GM23338 (cell line): ENCODE data around the gene PIK3AP1. TPM values are rescaled to one million over a fixed set of nuclear protein-coding genes. Genes with fewer than 3 reads are reported as not detected.

ENCODE experiments used
- ATAC-seq: fragments of 200-7000 bp; cut with Tn5 transposase; 3 replicates; pipeline ENCODE4 v1.9.1; 2020
- DNase-seq: peaks from one replicate; pipeline ENCODE4 v3.0.0-alpha.2; 2015; ENCODE audit warnings: low spot score
- H2AFZ ChIP-seq: fragments of 200-600 bp; sonication (generic); 2 replicates; pipeline ENCODE4 v1.8.0; 2016; ENCODE audit warnings: antibody characterized with exemption, mild to moderate bottlenecking, moderate library complexity
- H3F3A ChIP-seq: fragments of 200-600 bp; sonication (generic); replicated peaks from 2 replicates; pipeline ENCODE4 v1.8.0; 2017; ENCODE audit warnings: antibody characterized with exemption, mixed run types, low read depth
- H3K27ac ChIP-seq: fragments of 200-600 bp; sonication (generic); 2 replicates; pipeline ENCODE4 v1.6.1; 2016; ENCODE audit warnings: low read depth
- H3K27me3 ChIP-seq: fragments of 200-600 bp; sonication (generic); 2 replicates; pipeline ENCODE4 v1.8.0; 2016; ENCODE audit warnings: mild to moderate bottlenecking, mixed run types, moderate library complexity; ENCODE audit not compliant: insufficient read depth
- H3K36me3 ChIP-seq: fragments of 200-600 bp; sonication (generic); 2 replicates; pipeline ENCODE4 v1.8.0; 2016; ENCODE audit warnings: mild to moderate bottlenecking; ENCODE audit not compliant: insufficient read depth
- H3K4me1 ChIP-seq: fragments of 200-600 bp; sonication (generic); 2 replicates; pipeline ENCODE4 v1.8.0; 2016; ENCODE audit warnings: mild to moderate bottlenecking, moderate library complexity; ENCODE audit not compliant: insufficient read depth
- H3K4me2 ChIP-seq: fragments of 200-600 bp; sonication (generic); 2 replicates; pipeline ENCODE4 v1.7.1; 2017; ENCODE audit warnings: mixed run types
- H3K4me3 ChIP-seq: fragments of 200-600 bp; sonication (generic); 2 replicates; pipeline ENCODE4 v1.6.1; 2016; ENCODE audit warnings: mixed run types
- H3K79me2 ChIP-seq: fragments of 200-600 bp; sonication (generic); replicated peaks from 2 replicates; pipeline ENCODE4 v1.8.0; 2017; ENCODE audit warnings: mild to moderate bottlenecking; ENCODE audit not compliant: insufficient read depth
- H3K9me2 ChIP-seq: fragments of 200-600 bp; sonication (generic); 2 replicates; pipeline ENCODE4 v1.8.0; 2017; ENCODE audit not compliant: insufficient read depth
- H4K20me1 ChIP-seq: fragments of 200-600 bp; sonication (generic); replicated peaks from 2 replicates; pipeline ENCODE4 v1.8.0; 2017; ENCODE audit warnings: mild to moderate bottlenecking; ENCODE audit not compliant: insufficient read depth
- H3K27ac Mint-ChIP-seq: 2 replicates; pipeline ENCODE4 v1.8.0; 2020; ENCODE audit warnings: inconsistent platforms, mild to moderate bottlenecking, moderate library complexity, mixed read lengths
- H3K27me3 Mint-ChIP-seq: 3 replicates; pipeline ENCODE4 v1.8.0; 2022; ENCODE audit warnings: low read depth, mild to moderate bottlenecking, moderate library complexity, mixed read lengths, inconsistent platforms; ENCODE audit not compliant: insufficient read depth, poor library complexity
- H3K36me3 Mint-ChIP-seq: 3 replicates; pipeline ENCODE4 v1.8.0; 2021; ENCODE audit warnings: low read depth, mild to moderate bottlenecking, inconsistent platforms, moderate library complexity, mixed read lengths
- H3K4me1 Mint-ChIP-seq: 3 replicates; pipeline ENCODE4 v1.8.0; 2020; ENCODE audit warnings: mild to moderate bottlenecking, inconsistent platforms, mixed read lengths
- H3K4me3 Mint-ChIP-seq: 3 replicates; pipeline ENCODE4 v1.8.0; 2021; ENCODE audit warnings: moderate library complexity, mild to moderate bottlenecking, inconsistent platforms, mixed read lengths
- H3K9me3 Mint-ChIP-seq: 3 replicates; pipeline ENCODE4 v1.8.0; 2020; ENCODE audit warnings: moderate library complexity, mild to moderate bottlenecking, inconsistent platforms, mixed read lengths
- CREB1 ChIP-seq: fragments of 250-450 bp; sonication (Bioruptor Pico); IDR thresholded peaks from 2 replicates; pipeline ENCODE4 v1.5.0; 2020; ENCODE audit warnings: low read depth, mild to moderate bottlenecking, moderate library complexity
- CTCF ChIP-seq, 2 experiments: fragments of 200-600 bp in 1 of 2; sonication (generic) in 1 of 2; conservative IDR thresholded peaks; 2 replicates each; pipeline versions ENCODE4 v1.5.1 to v1.6.1; 2016 to 2017; ENCODE audit warnings: antibody characterized with exemption in 2 of 2, low read depth in 2 of 2, mild to moderate bottlenecking in 2 of 2, moderate library complexity in 1 of 2
- EZH2 ChIP-seq: fragments of 200-600 bp; sonication (generic); IDR thresholded peaks from one replicate; pipeline ENCODE4 v1.8.0; 2017; ENCODE audit warnings: antibody characterized with exemption, mild to moderate bottlenecking, low read depth; ENCODE audit not compliant: unreplicated experiment
- EZH2phosphoT487 ChIP-seq: fragments of 200-600 bp; sonication (generic); IDR thresholded peaks from one replicate; pipeline ENCODE4 v1.8.1; 2018; ENCODE audit warnings: antibody characterized with exemption; ENCODE audit not compliant: unreplicated experiment
- POLR2AphosphoS5 ChIP-seq: IDR thresholded peaks from 2 replicates; pipeline ENCODE4 v1.6.1; 2016; ENCODE audit warnings: antibody characterized with exemption, low read depth
- REST ChIP-seq: IDR thresholded peaks from one replicate; pipeline ENCODE4 v1.6.1; 2018; ENCODE audit warnings: antibody characterized with exemption; ENCODE audit not compliant: unreplicated experiment
- STAT1 ChIP-seq: IDR thresholded peaks from one replicate; pipeline ENCODE4 v1.6.1; 2016; ENCODE audit warnings: antibody characterized with exemption; ENCODE audit not compliant: unreplicated experiment
- polyA plus RNA-seq: library from polyadenylated mRNA; unstranded; fragments of >200 nt; fragmentation: Nextera tagmentation; extraction: Ambion mirVana; gene quantifications from 2 replicates; pipeline ENCODE4 v1.2.1, GENCODE V29; 2016
- total RNA-seq: library from RNA; depleted of rRNA; stranded (reverse); fragments of >200 nt; shearing (Covaris generic); gene quantifications from 2 replicates; pipeline ENCODE4 v1.2.3, GENCODE V29; 2014
- TF ChIP-seq, protein P1 (sequence below): fragments of 250-450 bp; sonication (Bioruptor Pico); IDR thresholded peaks from 2 replicates; pipeline ENCODE4 v1.5.0; 2020; ENCODE audit warnings: mild to moderate bottlenecking, moderate library complexity

PIK3AP1 gene
- total and polyA plus RNA-seq, 2 experiments from 2014 or later: 0.65 to 2.3 TPM

GRCh38 chr10:96606946-96607345 lies 113.4 kb downstream of the PIK3AP1 start:
- Histone ChIP-seq H3K27me3 (no peaks in the 10 kb centered on the region), H3K36me3 (no peaks in the 10 kb centered on the region), H3K4me3 (no peak overlapping the region), H3K4me2 (no peak overlapping the region), H3K4me1 (no peaks in the 10 kb centered on the region), H3K27ac (no peak overlapping the region), H4K20me1 (no peaks in the 10 kb centered on the region), H3F3A (no peaks in the 10 kb centered on the region), H2AFZ (no peak overlapping the region), H3K79me2 (no peaks in the 10 kb centered on the region), H3K9me2 (no peaks in the 10 kb centered on the region)
- TF ChIP-seq EZH2phosphoT487: no peak
- TF ChIP-seq POLR2AphosphoS5: no peak
- no peak for TF ChIP-seq EZH2
- TF ChIP-seq CTCF (conservative IDR thresholded peaks at IDR 0.05; ENCODE audit: low read depth in 2 of 2): no peak
- TF ChIP-seq REST: no peak
- ATAC-seq: no peak
- H3K36me3 Mint-ChIP-seq: no peaks in the 10 kb centered on the region
- H3K9me3 Mint-ChIP-seq: no peaks in the 10 kb centered on the region
- no peak overlapping the region for H3K27ac Mint-ChIP-seq
- H3K4me3 Mint-ChIP-seq: no peak overlapping the region
- DNase-seq: no peak
- H3K4me1 Mint-ChIP-seq: peaks cover 19% of the 10 kb centered on the region
- H3K27me3 Mint-ChIP-seq: peaks cover 3% of the 10 kb centered on the region

- H3K4me3 ChIP-seq: no peak overlapping the region
- H3K27ac ChIP-seq: no peak overlapping the region
- no peaks in the 10 kb centered on the region for H3K79me2 ChIP-seq
- Mint-ChIP-seq H3K27ac (no peak overlapping the region), H3K4me3 (no peak overlapping the region), H3K4me1 (peaks cover 19% of the 10 kb centered on the region), H3K36me3 (no peaks in the 10 kb centered on the region), H3K9me3 (no peaks in the 10 kb centered on the region), H3K27me3 (peaks cover 3% of the 10 kb centered on the region)
- H3K4me2 ChIP-seq: no peak overlapping the region
- H3K27me3 ChIP-seq: no peaks in the 10 kb centered on the region
- DNase-seq: no peak
- no peaks in the 10 kb centered on the region for H3K9me2 ChIP-seq
- no peak for ATAC-seq
- H3F3A ChIP-seq: no peaks in the 10 kb centered on the region
- no peak overlapping the region for H2AFZ ChIP-seq
- TF ChIP-seq CTCF (conservative IDR thresholded peaks at IDR 0.05; ENCODE audit: low read depth in 2 of 2) (no peak), STAT1 (no peak), CREB1 (CRISPR knock-in tag) (no peak)
- TF ChIP-seq, protein P1, sequence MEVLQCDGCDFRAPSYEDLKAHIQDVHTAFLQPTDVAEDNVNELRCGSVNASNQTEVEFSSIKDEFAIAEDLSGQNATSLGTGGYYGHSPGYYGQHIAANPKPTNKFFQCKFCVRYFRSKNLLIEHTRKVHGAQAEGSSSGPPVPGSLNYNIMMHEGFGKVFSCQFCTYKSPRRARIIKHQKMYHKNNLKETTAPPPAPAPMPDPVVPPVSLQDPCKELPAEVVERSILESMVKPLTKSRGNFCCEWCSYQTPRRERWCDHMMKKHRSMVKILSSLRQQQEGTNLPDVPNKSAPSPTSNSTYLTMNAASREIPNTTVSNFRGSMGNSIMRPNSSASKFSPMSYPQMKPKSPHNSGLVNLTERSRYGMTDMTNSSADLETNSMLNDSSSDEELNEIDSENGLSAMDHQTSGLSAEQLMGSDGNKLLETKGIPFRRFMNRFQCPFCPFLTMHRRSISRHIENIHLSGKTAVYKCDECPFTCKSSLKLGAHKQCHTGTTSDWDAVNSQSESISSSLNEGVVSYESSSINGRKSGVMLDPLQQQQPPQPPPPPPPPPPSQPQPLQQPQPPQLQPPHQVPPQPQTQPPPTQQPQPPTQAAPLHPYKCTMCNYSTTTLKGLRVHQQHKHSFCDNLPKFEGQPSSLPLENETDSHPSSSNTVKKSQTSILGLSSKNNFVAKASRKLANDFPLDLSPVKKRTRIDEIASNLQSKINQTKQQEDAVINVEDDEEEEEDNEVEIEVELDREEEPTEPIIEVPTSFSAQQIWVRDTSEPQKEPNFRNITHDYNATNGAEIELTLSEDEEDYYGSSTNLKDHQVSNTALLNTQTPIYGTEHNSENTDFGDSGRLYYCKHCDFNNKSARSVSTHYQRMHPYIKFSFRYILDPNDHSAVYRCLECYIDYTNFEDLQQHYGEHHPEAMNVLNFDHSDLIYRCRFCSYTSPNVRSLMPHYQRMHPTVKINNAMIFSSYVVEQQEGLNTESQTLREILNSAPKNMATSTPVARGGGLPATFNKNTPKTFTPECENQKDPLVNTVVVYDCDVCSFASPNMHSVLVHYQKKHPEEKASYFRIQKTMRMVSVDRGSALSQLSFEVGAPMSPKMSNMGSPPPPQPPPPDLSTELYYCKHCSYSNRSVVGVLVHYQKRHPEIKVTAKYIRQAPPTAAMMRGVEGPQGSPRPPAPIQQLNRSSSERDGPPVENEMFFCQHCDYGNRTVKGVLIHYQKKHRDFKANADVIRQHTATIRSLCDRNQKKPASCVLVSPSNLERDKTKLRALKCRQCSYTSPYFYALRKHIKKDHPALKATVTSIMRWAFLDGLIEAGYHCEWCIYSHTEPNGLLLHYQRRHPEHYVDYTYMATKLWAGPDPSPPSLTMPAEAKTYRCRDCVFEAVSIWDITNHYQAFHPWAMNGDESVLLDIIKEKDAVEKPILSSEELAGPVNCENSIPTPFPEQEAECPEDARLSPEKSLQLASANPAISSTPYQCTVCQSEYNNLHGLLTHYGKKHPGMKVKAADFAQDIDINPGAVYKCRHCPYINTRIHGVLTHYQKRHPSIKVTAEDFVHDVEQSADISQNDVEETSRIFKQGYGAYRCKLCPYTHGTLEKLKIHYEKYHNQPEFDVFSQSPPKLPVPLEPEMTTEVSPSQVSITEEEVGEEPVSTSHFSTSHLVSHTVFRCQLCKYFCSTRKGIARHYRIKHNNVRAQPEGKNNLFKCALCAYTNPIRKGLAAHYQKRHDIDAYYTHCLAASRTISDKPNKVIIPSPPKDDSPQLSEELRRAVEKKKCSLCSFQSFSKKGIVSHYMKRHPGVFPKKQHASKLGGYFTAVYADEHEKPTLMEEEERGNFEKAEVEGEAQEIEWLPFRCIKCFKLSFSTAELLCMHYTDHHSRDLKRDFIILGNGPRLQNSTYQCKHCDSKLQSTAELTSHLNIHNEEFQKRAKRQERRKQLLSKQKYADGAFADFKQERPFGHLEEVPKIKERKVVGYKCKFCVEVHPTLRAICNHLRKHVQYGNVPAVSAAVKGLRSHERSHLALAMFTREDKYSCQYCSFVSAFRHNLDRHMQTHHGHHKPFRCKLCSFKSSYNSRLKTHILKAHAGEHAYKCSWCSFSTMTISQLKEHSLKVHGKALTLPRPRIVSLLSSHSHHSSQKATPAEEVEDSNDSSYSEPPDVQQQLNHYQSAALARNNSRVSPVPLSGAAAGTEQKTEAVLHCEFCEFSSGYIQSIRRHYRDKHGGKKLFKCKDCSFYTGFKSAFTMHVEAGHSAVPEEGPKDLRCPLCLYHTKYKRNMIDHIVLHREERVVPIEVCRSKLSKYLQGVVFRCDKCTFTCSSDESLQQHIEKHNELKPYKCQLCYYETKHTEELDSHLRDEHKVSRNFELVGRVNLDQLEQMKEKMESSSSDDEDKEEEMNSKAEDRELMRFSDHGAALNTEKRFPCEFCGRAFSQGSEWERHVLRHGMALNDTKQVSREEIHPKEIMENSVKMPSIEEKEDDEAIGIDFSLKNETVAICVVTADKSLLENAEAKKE (CRISPR knock-in tag): no peak
- H4K20me1 ChIP-seq: no peaks in the 10 kb centered on the region
- no peaks in the 10 kb centered on the region for H3K36me3 ChIP-seq
- no peaks in the 10 kb centered on the region for H3K4me1 ChIP-seq
Measured at GRCh38 chr10:96606216-96606615, 114.1 kb downstream of the PIK3AP1 start.
